ENCODE data around the gene SSC5D.

Gene SSC5D

DNA sequence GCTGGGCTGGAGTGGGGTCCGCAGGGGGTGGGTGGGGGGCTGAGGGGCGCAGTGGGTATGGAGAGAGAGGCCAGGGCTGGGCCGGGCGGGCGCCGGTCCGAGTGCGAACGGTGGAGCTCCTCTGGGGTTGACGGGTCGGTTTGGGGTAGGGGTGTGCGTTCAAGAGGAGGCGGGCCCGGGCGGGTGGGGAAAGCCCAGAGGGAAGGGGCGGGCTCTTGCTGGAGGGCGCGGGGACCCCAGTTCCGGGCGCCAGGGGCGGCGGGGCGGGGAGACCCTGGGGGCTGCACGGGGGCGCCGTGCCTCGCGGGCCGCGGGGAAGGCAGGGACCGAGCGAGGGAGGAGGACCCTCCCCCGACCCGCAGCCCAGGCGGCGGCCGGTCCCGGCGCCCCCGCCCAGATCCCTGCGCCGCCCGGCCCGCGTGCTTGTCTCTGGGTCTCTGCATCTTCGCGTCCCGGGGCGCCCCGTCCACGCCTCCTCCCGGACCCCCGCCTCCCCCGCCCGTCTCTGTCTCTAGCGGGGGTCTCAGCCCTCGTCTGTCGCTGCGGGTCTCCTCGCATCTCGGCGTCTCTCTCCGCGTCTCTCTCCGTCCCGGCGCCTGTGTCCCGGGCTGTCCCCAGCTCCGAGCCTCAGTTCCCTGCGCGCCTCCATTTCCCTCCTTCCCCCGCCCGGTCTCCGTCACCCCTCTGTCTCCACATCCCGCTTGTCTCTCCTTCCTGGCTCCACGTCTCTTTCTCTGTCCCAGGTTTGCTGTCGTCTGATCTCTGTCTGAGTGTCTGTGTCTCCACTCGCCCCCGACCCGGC, 36.9 kb upstream of the SSC5D start:
- peaks cover 11% of the 10 kb centered on the region; the same call in 1 of the 2 replicates for H4K20me1 ChIP-seq (ENCODE audit: insufficient read depth, low read length)
- no peak overlapping the region for H3K27ac ChIP-seq (ENCODE audit: low read length)
- DNase-seq: peak; percentile 21
- peak overlapping the region; percentile 49; the same call in 1 of the 2 replicates for H3K9ac ChIP-seq (ENCODE audit: low read depth, low read length)
- H3K4me2 ChIP-seq (ENCODE audit: insufficient read depth, low read length): peak overlapping the region; percentile 85
- no peak overlapping the region for H2AFZ ChIP-seq (ENCODE audit: low read depth, low read length)
- TF ChIP-seq EZH2 (IDR thresholded peaks at IDR 0.05; ENCODE audit: borderline replicate concordance, low read depth, low read length, severe bottlenecking): peak; percentile 87
- TF ChIP-seq, protein P1, sequence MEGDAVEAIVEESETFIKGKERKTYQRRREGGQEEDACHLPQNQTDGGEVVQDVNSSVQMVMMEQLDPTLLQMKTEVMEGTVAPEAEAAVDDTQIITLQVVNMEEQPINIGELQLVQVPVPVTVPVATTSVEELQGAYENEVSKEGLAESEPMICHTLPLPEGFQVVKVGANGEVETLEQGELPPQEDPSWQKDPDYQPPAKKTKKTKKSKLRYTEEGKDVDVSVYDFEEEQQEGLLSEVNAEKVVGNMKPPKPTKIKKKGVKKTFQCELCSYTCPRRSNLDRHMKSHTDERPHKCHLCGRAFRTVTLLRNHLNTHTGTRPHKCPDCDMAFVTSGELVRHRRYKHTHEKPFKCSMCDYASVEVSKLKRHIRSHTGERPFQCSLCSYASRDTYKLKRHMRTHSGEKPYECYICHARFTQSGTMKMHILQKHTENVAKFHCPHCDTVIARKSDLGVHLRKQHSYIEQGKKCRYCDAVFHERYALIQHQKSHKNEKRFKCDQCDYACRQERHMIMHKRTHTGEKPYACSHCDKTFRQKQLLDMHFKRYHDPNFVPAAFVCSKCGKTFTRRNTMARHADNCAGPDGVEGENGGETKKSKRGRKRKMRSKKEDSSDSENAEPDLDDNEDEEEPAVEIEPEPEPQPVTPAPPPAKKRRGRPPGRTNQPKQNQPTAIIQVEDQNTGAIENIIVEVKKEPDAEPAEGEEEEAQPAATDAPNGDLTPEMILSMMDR (IDR thresholded peaks at IDR 0.05; ENCODE audit: borderline replicate concordance, extremely low read depth, low read length, poor library complexity, severe bottlenecking): no peak
- peak overlapping the region; percentile 13 to 54; a peak in 3 of 4 replicates for H3K4me3 ChIP-seq (ENCODE audit: low read depth in 1 of 2, low read length in 2 of 2)
- H3K4me1 ChIP-seq (ENCODE audit: insufficient read depth, low read length): peaks cover 16% of the 10 kb centered on the region
- ATAC-seq (ENCODE audit: insufficient read depth, low read depth): 0 out of 3 replicates have a peak, but pooled peaks have one; percentile 12
- no peaks in the 10 kb centered on the region for H3K79me2 ChIP-seq (ENCODE audit: insufficient read depth, low read length)
- no peaks in the 10 kb centered on the region for H3K9me3 ChIP-seq (ENCODE audit: insufficient read depth, low read length, severe bottlenecking)
- peaks cover 19% of the 10 kb centered on the region for H3K27me3 ChIP-seq (ENCODE audit: insufficient read depth, low read length, poor library complexity)
- H3K36me3 ChIP-seq (ENCODE audit: insufficient read depth, low read length): peaks cover 12% of the 10 kb centered on the region; the same call in 1 of the 2 replicates

DNA sequence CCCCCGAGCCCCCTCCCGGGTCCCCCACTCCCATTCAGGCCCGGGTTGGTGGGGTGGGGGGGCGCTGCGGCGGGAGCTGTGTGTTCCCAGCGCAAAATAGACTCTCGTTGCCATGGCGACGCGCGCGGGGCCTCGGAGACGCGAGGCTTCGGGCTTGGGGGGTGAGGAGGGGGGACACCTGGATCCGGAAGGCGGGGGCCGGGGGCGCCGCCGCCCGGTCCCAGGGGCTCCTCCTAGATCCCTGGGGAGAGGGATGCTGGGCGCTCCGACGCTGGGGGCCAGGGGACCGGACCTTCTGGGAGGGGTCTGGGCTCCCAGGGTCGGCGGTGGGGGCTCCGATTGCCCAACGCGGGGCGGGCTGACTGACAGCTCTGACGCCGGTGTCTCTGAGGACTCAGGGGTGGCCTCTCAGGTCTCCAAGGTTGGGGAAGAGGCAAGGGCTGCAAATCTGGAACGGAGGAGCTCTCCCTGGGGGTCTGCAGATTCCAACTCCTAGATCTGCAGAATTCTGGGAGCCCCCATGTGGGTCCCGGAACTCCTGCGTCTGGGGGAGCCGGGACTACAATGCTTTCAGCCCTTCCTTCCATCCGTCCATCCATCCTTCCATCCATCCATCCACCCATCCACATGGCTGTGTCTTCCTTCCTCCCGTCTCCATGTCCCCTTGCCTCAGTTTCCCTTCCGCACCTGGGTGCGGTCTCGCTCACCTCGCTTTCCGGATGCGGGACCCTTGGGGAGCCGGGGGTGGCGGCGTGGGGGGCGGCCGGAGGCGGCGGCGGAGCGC, 36.1 kb upstream of the SSC5D start:
- peak overlapping the region; percentile 13 to 54; a peak in 3 of 4 replicates for H3K4me3 ChIP-seq (ENCODE audit: low read depth in 1 of 2, low read length in 2 of 2)
- H3K9ac ChIP-seq (ENCODE audit: low read depth, low read length): peak overlapping the region; percentile 49; the same call in 1 of the 2 replicates
- no peak overlapping the region for H3K27ac ChIP-seq (ENCODE audit: low read length)
- TF ChIP-seq, protein P1 (IDR thresholded peaks at IDR 0.05; ENCODE audit: borderline replicate concordance, extremely low read depth, low read length, poor library complexity, severe bottlenecking): no peak
- TF ChIP-seq EZH2 (IDR thresholded peaks at IDR 0.05; ENCODE audit: borderline replicate concordance, low read depth, low read length, severe bottlenecking): no peak
- no peaks in the 10 kb centered on the region for H3K9me3 ChIP-seq (ENCODE audit: insufficient read depth, low read length, severe bottlenecking)
- peak; percentile 51 for DNase-seq
- peaks cover 13% of the 10 kb centered on the region for H4K20me1 ChIP-seq (ENCODE audit: insufficient read depth, low read length)
- ATAC-seq (ENCODE audit: insufficient read depth, low read depth): no peak
- H3K36me3 ChIP-seq (ENCODE audit: insufficient read depth, low read length): peaks cover 12% of the 10 kb centered on the region; the same call in 1 of the 2 replicates
- H3K4me2 ChIP-seq (ENCODE audit: insufficient read depth, low read length): peak overlapping the region; percentile 85
- H3K79me2 ChIP-seq (ENCODE audit: insufficient read depth, low read length): peaks cover 4% of the 10 kb centered on the region; the same call in 1 of the 2 replicates
- H3K4me1 ChIP-seq (ENCODE audit: insufficient read depth, low read length): peaks cover 16% of the 10 kb centered on the region
- H3K27me3 ChIP-seq (ENCODE audit: insufficient read depth, low read length, poor library complexity): peaks cover 19% of the 10 kb centered on the region
- H2AFZ ChIP-seq (ENCODE audit: low read depth, low read length): peak overlapping the region; percentile 20; the same call in 1 of the 2 replicates

DNA sequence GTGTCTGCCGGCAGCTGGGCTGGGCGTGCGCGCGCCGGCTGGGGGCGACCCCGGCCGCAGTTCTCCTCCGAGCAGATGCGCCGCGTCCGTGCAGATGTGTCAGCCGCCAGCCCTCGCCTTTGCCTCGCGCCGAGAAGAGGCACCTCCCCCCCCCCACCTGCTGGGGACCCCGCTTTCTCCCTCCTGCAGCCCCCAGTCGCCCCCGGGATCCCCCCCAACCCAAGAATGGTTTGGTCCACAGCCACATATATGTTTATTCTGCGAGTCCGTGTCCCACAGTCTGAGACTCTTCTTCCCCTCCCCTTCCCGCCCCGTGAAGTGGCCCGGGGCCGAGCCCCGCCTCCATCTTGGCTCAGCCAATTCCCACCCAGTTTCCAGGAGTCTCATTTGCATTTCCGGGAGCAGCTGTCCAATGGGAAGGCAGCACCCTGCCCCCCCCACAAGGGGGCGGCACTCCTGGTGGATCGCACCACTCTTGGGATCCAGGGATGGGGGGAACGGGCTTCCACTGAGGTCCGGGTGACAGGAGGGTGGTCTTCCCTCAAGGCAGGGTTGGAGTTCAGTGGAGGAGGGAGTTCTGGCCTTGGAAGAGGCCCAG, 35.4 kb upstream of the SSC5D start:
- H2AFZ ChIP-seq (ENCODE audit: low read depth, low read length): peak overlapping the region; percentile 20; the same call in 1 of the 2 replicates
- no peaks in the 10 kb centered on the region for H3K9me3 ChIP-seq (ENCODE audit: insufficient read depth, low read length, severe bottlenecking)
- peak overlapping the region; percentile 49; the same call in 1 of the 2 replicates for H3K9ac ChIP-seq (ENCODE audit: low read depth, low read length)
- H4K20me1 ChIP-seq (ENCODE audit: insufficient read depth, low read length): peaks cover 11% of the 10 kb centered on the region
- DNase-seq: peak; percentile 95
- no peak overlapping the region for H3K27ac ChIP-seq (ENCODE audit: low read length)
- peak overlapping the region in 1 of 2 experiments; percentile 54; a peak in 2 of 4 replicates for H3K4me3 ChIP-seq (ENCODE audit: low read depth in 1 of 2, low read length in 2 of 2)
- peaks cover 4% of the 10 kb centered on the region; the same call in 1 of the 2 replicates for H3K79me2 ChIP-seq (ENCODE audit: insufficient read depth, low read length)
- peak overlapping the region; percentile 85 for H3K4me2 ChIP-seq (ENCODE audit: insufficient read depth, low read length)
- peaks cover 19% of the 10 kb centered on the region for H3K27me3 ChIP-seq (ENCODE audit: insufficient read depth, low read length, poor library complexity)
- H3K36me3 ChIP-seq (ENCODE audit: insufficient read depth, low read length): peaks cover 12% of the 10 kb centered on the region; the same call in 1 of the 2 replicates
- TF ChIP-seq, protein P1 (IDR thresholded peaks at IDR 0.05; ENCODE audit: borderline replicate concordance, extremely low read depth, low read length, poor library complexity, severe bottlenecking): peak; percentile 3
- no peak for TF ChIP-seq EZH2 (IDR thresholded peaks at IDR 0.05; ENCODE audit: borderline replicate concordance, low read depth, low read length, severe bottlenecking)
- ATAC-seq (ENCODE audit: insufficient read depth, low read depth): peak; percentile 94
- peaks cover 16% of the 10 kb centered on the region for H3K4me1 ChIP-seq (ENCODE audit: insufficient read depth, low read length)

Measured in DND-41 (cell line).